Subcutaneous adipose tissue (tissue), 4 donors: ENCODE results near the gene RAD9A. TPM values are rescaled to one million over a fixed set of nuclear protein-coding genes. Genes with fewer than 3 reads are reported as not detected.

Experiments used
- CTCF ChIP-seq: fragments of 450-650 bp; IDR thresholded peaks from one replicate; pipeline ENCODE4 v1.5.1; 2016; ENCODE audit warnings: low read depth, mild to moderate bottlenecking, control low read depth, antibody characterized with exemption, moderate library complexity
- total RNA-seq, 4 donors: library from RNA; depleted of rRNA; stranded (reverse); fragments of >200 nt; gene quantifications; one replicate each; pipeline ENCODE4 v1.1.0, GENCODE V29; 2016

The RAD9A gene
- total RNA-seq, 4 donors from 2014 or later = 5.2 to 11.7 (median 7.8) TPM

DNA sequence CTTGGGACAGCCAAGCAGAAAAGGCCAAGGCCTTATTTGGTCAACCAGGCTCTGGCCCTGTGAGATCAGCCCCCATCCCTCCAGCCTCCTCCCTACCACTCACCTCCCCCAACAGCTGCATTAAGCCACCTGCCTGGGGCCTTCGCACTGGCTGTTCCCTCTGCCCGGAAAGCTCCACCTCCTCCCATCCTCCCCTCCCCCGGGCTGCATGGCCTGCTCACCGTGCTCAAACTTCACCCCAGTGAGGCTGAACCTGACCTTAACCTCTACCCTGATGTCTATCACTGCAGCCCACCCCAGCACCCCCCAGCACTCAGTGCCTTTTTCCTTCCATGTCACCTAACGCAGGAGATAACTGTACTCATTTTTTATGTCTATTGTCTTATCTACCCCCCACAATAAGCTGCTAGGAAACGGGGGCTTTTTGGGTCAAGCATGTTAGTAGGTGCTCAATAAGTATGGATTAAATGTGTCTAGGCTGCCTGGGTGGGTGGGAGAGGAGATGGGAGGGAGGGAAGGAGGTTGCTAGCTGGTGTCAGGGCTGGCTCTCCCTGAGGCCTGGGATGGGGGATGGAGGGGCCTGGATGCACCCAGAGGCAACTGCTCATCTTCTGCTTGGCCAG lies 44.8 kb downstream of the RAD9A start:
- no peak for TF ChIP-seq CTCF

DNA sequence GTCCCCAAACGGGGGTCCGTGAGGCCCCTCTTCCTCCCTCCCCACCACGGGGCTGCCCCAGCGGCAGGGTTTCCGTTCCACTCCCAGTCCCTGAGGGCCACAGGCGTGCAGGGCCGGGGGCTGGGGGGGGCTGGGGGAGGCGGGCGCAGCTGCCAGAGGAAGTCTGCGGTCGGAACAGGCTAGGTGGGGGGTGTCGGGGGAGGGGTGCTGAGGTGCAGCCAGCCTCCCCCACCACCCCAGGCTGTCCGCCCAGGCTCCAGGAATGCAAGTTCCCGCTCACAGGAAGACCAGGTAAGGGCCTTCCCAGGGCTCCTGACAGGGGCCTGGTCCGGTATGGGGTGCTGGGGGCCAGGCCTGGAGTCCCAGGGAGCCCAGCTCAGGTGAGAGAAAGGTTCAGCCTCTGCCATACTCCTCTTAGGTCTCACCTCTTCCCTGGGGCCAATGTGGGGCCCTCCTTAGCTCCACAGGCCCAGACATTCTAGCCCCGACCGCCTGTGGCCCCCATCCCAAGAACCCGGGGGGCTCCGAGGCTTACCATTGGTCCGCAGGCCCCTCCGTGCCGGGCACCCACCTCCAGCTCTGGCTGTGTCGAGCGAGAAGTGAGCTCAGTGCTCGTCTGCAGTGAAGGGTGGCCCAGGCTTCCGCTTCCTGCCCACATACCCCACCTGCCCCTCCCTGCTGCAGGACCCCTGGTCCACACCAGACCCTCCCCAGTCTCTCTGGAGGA lies 45.5 kb downstream of the RAD9A start, which contains the start of gene PTPRCAP:
Gene PTPRCAP, minus strand, starts transcription at position 601 of the 727 bp plus-strand sequence. Its CDS starts 63 bp downstream, at position 538.
- no peak for TF ChIP-seq CTCF

GRCh38 chr11:67437809-67438157 lies 46.0 kb downstream of the RAD9A start:
- no peak for TF ChIP-seq CTCF

- no peak for TF ChIP-seq CTCF
Observed at GRCh38 chr11:67438158-67438902, 46.5 kb downstream of the RAD9A start.

DNA sequence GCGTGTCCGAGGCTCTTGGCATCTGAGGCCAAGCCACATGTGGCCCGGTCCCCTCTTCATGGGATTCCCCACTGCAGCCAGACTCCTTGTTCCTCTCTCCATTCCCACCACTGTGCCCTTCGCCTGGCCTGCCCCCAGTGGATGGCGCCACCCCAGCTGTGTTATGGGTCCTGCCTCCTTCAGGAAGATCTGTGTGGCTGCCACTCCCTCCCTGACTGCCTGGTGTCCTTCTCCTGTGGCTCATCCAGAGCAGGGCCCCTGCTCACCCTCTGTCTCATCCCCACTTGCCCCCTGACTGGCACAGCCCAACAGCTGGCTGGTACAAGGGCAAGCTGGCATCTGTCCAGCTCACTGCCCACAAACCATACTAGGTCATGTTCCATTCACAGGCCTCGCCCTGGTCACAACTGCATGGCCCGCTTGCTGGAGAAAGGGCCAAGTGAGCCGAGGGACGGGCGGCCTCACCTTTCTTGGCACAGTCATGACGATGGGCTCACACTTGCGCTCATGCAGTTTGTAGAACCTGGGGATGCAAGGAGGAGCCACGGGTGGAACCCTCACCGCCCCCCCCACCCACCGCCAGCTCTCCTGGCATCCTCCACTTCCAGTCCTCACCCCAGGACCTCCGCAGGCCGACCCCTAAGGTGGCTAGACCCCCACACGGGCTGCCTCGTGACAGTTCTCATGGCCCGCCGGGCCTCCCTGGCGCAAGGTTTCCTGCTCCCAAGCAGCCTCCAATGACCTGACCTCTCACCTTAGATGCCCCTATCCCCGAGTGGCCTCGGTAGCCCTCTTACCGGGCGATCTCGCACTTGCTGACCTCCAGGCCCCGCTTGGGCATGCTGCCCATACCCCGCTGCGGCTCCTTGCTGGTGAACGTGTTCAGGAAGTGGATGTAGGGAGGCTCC lies 47.8 kb downstream of the RAD9A start:
- TF ChIP-seq CTCF = no peak

DNA sequence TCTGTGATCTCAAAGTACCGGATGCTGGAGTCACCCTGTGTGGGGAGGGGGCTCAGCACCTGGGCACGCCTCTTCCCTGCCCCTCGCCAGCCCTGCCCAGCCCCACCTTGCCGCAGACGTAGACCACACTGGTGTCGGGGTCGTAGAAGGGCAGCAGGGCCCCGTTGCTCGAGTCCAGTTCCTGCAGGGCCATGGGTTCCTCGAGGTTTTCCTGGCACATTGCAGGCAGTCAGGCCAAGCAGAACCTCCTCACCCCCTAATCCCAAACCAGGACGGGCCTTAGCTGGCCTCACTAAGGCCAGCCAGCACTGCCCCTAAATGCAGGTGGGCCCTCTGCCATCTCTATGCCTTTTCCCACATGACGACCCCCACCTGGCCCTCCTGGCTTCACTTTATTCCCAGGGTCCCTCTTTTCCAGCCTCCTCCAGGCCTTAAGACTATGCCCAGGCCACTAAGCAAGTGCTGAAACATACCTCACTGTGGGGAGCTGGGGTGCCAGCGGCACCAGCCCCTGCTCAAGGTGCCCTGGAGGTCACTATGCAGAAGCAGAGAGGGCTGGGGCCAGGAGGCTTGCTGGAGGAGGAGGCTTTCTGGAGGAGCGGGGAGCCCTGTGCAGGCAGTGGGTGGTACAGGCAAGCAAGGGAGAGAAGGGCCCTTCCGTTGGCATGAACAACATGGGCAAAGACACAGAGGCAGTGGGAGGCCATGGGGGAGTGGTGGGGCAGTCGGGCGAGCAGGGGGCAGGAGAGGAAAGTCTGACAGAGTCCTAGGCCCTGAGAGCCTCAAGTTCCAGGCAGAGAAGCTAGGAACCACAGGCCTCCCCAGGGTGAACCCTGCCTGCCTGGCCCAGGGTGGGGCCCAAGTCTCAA lies 48.7 kb downstream of the RAD9A start:
- TF ChIP-seq CTCF = no peak
